GM18951 (cell line): ENCODE data around the gene HNRNPD.
"Not testable (repeated sequence)": the region's sequence is repeated elsewhere in the genome, so short reads cannot be mapped to it uniquely, and the experiment has no call there.

Source experiments
- POLR2A ChIP-seq: IDR thresholded peaks from 4 replicates; pipeline ENCODE4 v1.6.1; 2011; ENCODE audit warnings: mild to moderate bottlenecking; ENCODE audit not compliant: insufficient read length, insufficient read depth; ENCODE audit errors: extremely low read depth
- in situ Hi-C: fragments of 300-500 bp; cut with MboI; formaldehyde crosslinking; loops from one replicate; pipeline ENCODE4 v1.12.0; 2022; ENCODE audit warnings: low sequenced_read_pairs, mixed read lengths, inconsistent platforms; ENCODE audit not compliant: unreplicated experiment

The HNRNPD gene

DNA sequence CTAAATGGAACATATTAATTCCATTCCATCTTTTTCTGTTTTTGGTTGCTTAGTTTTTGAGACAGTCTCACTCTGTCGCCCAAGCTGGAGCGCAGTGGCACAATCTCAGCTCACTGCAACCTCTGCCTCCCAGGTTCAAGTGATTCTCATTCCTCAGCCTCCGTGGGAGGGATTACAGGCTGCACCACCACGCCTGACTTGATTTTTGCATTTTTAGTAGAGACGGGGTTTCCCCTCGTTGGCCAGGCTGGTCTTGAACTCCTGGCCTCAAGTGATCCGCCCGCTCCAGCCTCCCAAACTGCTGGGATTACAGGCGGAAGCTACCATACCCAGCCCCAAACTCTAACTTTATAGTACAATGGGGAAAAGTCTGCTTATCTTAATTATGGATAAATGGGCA is 11.2 kb downstream of the HNRNPD start:
- in situ Hi-C loops, result no loop called here
- no peak for TF ChIP-seq POLR2A

DNA sequence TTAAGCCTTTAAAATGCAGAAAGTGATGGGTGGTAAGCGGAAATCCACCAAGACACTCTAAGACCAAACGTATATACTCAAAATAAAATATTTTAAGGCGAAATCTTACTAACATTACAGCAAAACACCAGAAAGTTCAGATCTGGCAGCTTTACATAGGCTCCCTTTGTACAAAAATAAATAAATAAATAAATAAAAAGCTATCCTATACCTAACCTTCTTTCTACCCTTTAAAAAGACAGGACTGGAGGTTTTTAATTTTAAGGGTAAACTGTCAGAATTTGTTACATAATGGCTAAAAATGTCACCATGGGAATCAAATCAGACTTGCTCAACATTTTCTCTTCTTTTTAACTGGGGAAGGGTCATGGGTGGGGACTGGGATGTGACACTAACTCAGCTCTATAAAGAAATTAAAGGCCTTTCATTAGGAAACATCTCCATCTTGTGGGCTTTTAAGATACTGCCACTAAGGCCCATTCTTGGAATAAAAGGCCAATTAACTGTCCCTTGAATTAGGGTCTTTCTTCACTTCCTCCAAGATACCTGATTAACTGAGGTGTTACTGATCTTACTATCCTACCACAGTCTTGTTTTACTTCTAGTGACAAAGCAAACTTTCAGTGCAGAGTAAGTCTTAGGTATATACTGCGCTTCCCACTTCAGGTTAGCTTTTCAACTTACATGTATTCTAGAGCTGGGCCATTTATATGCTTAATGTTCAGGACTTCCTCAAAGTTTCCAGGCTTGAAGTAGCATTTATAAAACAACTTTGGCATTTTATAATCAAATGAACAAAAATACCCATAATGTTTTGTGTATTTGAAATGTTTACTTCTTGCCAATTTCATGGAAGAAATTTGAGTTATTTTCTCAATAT is 13.3 kb downstream of the HNRNPD start:
- no peak for TF ChIP-seq POLR2A
- in situ Hi-C loops, result no loop called here

- no peak for TF ChIP-seq POLR2A
- in situ Hi-C loops, result no loop called here
These were observed 14.9 kb downstream of the HNRNPD start for GRCh38 chr4:82358847-82359246.

DNA sequence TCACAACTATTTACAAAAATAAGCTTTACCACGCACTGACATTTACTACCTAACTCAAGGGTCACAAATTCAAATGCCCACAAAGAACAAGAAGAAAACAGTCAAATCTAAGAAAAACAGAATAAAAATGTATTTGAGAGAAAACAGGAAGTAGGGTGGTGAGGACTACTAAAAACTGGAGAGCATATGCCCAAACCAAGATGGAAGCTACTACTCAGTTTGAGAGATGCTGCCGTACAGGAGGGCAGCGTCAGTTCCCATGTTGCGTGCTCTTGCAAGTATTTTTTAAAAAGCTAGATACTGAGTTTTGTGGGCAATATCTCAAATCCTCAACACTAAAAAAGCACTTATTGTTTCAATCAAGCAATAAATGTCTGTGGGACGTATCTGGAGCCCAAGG is 16.2 kb downstream of the HNRNPD start:
- TF ChIP-seq POLR2A, result no peak
- in situ Hi-C loops, result no loop called here

DNA sequence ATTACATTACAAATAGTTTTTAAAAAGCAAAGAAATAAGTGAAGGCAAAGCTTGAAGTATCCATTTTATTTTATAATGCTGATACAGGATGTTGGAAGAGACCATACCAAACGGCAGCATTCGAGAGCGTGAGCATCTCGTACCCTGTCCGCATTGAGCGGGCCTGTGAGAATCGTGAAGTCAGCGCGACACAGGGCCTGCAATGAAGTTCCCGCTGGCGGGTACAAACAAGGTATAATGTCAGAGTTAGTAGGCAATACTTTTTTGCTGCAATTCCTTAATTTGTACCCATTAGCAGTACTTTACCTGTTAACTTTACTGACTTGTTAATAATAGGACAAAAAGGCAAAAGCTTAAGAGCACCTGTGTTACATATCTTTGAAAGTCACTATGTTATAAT is 19.0 kb downstream of the HNRNPD start:
- in situ Hi-C loops, result no loop called here

DNA sequence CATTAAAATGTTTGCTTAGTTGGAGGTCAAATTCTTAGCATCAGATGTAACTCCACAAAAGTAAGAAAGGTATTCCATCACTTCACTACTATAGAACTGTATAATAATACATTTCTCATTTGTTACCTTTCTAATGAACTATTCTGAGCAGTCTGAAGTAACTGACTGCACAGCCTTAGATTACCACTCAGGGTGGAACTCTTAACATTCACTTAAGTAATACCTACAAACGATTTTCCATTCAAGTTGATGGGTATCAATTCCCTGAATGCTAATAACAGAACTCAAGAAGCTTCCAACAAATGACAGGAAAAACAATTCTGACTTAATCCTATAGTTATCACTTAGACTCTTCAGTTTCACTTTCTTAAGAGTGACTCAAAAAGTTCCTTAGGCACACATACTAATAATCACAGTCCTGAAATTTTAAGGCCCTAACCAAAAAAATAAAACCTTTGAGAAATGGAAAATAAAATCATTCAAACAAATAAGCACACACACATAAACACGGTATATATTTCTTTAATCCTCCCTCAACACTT is 20.9 kb downstream of the HNRNPD start:
- TF ChIP-seq POLR2A, result no peak
- in situ Hi-C loops, result no loop called here

More for the DNA sequence above, 19.0 kb downstream of the HNRNPD start:
- no peak for TF ChIP-seq POLR2A

DNA sequence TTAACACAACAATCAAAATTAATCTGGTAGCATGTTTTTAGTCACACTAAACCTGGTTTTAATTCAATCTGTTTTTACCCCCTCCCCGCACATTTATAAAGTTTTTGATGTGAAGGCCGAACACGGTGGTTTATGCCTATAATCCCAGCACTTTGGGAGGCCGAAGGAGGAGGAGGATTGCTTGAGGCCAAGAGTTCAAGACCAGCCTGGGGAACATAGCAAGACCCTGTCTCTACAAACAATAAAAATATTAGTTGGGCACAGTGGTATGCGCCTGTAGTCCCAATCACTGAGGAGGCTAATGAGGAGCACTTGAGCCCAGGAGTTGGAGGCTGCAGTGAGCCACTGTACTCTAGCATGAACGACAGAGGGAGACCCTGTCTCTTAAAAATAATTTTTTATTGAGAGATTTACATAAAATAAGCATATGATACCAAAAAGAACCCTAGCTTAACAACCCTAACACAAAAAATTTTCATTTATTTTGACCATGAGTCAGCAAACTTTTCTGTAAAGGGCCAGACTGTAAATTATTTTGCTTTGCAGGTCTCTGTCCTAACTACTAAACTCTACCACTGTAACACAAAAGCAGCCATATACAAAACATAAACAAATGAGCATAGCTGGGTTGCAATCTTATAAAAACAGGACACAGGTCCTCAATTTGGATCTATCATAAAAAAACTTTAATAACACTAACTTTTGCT is 21.5 kb downstream of the HNRNPD start:
- TF ChIP-seq POLR2A, result no peak
- in situ Hi-C loops, result no loop called here

- in situ Hi-C loops, result no loop called here
- TF ChIP-seq POLR2A, result no peak
These were observed 27.7 kb downstream of the HNRNPD start for GRCh38 chr4:82346126-82346525.

DNA sequence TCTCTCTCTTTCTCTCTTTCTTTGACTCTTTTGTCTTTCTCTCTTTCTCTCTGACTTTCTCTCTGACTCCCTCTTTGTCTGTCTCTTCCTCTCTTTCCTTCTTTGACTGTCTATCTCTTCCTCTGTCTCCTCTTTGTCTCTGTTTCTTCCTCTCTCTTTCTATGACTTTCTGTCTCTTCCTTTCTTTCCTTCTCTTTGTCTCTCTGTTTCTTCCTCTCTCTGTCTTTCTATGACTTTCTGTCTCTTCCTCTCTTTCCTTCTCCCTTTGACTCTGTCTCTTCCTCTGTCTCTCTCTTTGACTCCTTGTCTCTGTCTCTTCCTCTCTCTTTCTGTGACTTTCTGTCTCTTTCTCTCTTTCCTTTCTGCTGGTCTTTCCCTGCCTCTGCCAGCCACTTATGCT is 38.7 kb downstream of the HNRNPD start:
- in situ Hi-C loops, result no loop called here
- no peak for TF ChIP-seq POLR2A

DNA sequence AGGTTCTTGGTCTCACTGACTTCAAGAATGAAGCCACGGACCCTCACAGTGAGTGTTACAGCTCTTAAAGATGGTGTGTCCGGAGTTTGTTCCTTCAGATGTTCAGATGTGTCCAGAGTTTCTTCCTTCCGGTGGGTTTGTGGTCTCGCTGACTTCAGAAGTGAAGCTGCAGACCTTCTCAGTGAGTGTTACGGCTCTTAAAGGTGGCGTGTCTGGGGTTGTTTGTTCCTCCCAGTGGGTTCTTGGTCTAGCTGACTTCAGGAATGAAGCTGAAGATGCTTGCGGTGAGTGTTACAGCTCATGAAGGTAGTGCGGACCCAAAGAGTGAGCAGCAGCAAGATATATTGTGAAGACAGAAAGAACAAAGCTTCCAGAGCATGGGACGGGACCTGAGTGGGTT is 40.1 kb downstream of the HNRNPD start:
- in situ Hi-C loops, result not testable (repeated sequence)

- in situ Hi-C loops, result no loop called here
- no peak for TF ChIP-seq POLR2A
These were observed 42.0 kb downstream of the HNRNPD start for GRCh38 chr4:82331814-82332213.

- in situ Hi-C loops, result no loop called here
- no peak for TF ChIP-seq POLR2A
These were observed 53.4 kb downstream of the HNRNPD start for GRCh38 chr4:82320351-82320750.

GRCh38 chr4:82303063-82303462 is 70.7 kb downstream of the HNRNPD start:
- in situ Hi-C loops, result not testable (repeated sequence)
